ENCODE measurements around the gene POC1B. TPM values are rescaled to one million over a fixed set of nuclear protein-coding genes. Genes with fewer than 3 reads are reported as not detected.

Gene POC1B
- polyA plus RNA-seq, 1 donor from 2014 or later: 10.0 TPM

DNA sequence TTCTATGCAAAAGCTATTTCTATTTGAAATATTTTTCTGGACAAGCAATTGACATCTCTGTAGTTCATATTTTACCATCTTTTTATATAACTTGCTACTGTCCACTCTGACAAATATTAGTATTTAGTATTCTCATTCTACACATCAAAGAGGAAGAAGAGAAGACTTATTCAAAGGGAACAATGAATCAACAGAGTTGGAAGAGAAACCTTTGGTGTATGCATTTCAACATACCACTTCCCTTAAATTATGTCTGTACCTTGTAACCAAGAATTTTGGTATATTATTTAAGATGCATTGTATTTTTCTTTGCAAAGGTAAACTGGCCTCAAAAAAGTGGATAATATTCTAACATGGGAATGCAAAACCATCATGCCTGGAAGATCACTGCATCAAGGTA, 101.5 kb downstream of the POC1B start:
- Histone ChIP-seq H3K4me2 (ENCODE audit: low read length) (no peak overlapping the region), H3K27ac (ENCODE audit: low read length) (no peak overlapping the region), H3F3A (ENCODE audit: insufficient read depth, low read length, poor library complexity, severe bottlenecking) (no peaks in the 10 kb centered on the region), H3K79me2 (replicated peaks; ENCODE audit: insufficient read depth, low read length) (no peaks in the 10 kb centered on the region), H3K9ac (ENCODE audit: low read length) (no peak overlapping the region), H3K27me3 (ENCODE audit: insufficient read depth, low read depth, low read length) (no peaks in the 10 kb centered on the region), H3K36me3 (ENCODE audit: insufficient read depth, low read length) (no peaks in the 10 kb centered on the region), H3K9me2 (ENCODE audit: insufficient read depth, low read length) (no peaks in the 10 kb centered on the region), H2AFZ (ENCODE audit: low read depth, low read length) (no peak overlapping the region), H4K20me1 (ENCODE audit: insufficient read depth) (no peaks in the 10 kb centered on the region), H3K4me3 (ENCODE audit: low read length) (no peak overlapping the region), H3K9me3 (ENCODE audit: low read length) (no peaks in the 10 kb centered on the region)
- no peak for TF ChIP-seq MXI1 (conservative IDR thresholded peaks at IDR 0.05; ENCODE audit: poor library complexity, severe bottlenecking)
- no peak for TF ChIP-seq POLR2AphosphoS5 (IDR thresholded peaks at IDR 0.05)
- no peak for TF ChIP-seq SMC3 (conservative IDR thresholded peaks at IDR 0.05; ENCODE audit: poor library complexity)
- no peak for TF ChIP-seq EP300 (conservative IDR thresholded peaks at IDR 0.05; ENCODE audit: poor library complexity, severe bottlenecking)
- TF ChIP-seq, protein P1, sequence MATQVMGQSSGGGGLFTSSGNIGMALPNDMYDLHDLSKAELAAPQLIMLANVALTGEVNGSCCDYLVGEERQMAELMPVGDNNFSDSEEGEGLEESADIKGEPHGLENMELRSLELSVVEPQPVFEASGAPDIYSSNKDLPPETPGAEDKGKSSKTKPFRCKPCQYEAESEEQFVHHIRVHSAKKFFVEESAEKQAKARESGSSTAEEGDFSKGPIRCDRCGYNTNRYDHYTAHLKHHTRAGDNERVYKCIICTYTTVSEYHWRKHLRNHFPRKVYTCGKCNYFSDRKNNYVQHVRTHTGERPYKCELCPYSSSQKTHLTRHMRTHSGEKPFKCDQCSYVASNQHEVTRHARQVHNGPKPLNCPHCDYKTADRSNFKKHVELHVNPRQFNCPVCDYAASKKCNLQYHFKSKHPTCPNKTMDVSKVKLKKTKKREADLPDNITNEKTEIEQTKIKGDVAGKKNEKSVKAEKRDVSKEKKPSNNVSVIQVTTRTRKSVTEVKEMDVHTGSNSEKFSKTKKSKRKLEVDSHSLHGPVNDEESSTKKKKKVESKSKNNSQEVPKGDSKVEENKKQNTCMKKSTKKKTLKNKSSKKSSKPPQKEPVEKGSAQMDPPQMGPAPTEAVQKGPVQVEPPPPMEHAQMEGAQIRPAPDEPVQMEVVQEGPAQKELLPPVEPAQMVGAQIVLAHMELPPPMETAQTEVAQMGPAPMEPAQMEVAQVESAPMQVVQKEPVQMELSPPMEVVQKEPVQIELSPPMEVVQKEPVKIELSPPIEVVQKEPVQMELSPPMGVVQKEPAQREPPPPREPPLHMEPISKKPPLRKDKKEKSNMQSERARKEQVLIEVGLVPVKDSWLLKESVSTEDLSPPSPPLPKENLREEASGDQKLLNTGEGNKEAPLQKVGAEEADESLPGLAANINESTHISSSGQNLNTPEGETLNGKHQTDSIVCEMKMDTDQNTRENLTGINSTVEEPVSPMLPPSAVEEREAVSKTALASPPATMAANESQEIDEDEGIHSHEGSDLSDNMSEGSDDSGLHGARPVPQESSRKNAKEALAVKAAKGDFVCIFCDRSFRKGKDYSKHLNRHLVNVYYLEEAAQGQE (IDR thresholded peaks at IDR 0.05; ENCODE audit: borderline replicate concordance): no peak
- TF ChIP-seq RAD21 (conservative IDR thresholded peaks at IDR 0.05): no peak
- TF ChIP-seq CTCF (IDR thresholded peaks at IDR 0.05; ENCODE audit: poor library complexity, severe bottlenecking): no peak
- TF ChIP-seq TAF1 (IDR thresholded peaks at IDR 0.05; ENCODE audit: low read depth): no peak
- TF ChIP-seq EZH2 (IDR thresholded peaks at IDR 0.05; ENCODE audit: borderline replicate concordance, insufficient read depth, low read length, poor library complexity, severe bottlenecking): no peak

- no peaks in the 10 kb centered on the region for H3K9me2 ChIP-seq (ENCODE audit: insufficient read depth, low read length)
- no peak overlapping the region for H3K4me3 ChIP-seq (ENCODE audit: low read length)
- TF ChIP-seq TAF1 (IDR thresholded peaks at IDR 0.05; ENCODE audit: low read depth): no peak
- TF ChIP-seq CTCF (IDR thresholded peaks at IDR 0.05; ENCODE audit: poor library complexity, severe bottlenecking): peak; percentile 47
- TF ChIP-seq MXI1 (conservative IDR thresholded peaks at IDR 0.05; ENCODE audit: poor library complexity, severe bottlenecking): no peak
- TF ChIP-seq EP300 (conservative IDR thresholded peaks at IDR 0.05; ENCODE audit: poor library complexity, severe bottlenecking): peak; percentile 81
- TF ChIP-seq, protein P1 (IDR thresholded peaks at IDR 0.05; ENCODE audit: borderline replicate concordance): no peak
- TF ChIP-seq RAD21 (conservative IDR thresholded peaks at IDR 0.05): no peak
- peak; percentile 27 for TF ChIP-seq SMC3 (conservative IDR thresholded peaks at IDR 0.05; ENCODE audit: poor library complexity)
- TF ChIP-seq EZH2 (IDR thresholded peaks at IDR 0.05; ENCODE audit: borderline replicate concordance, insufficient read depth, low read length, poor library complexity, severe bottlenecking): no peak
- TF ChIP-seq POLR2AphosphoS5 (IDR thresholded peaks at IDR 0.05): peak; percentile 30
- H2AFZ ChIP-seq (ENCODE audit: low read depth, low read length): no peak overlapping the region
- H3K79me2 ChIP-seq (replicated peaks; ENCODE audit: insufficient read depth, low read length): no peaks in the 10 kb centered on the region
- no peaks in the 10 kb centered on the region for H3K9me3 ChIP-seq (ENCODE audit: low read length)
- H3K4me2 ChIP-seq (ENCODE audit: low read length): no peak overlapping the region
- H3K36me3 ChIP-seq (ENCODE audit: insufficient read depth, low read length): no peaks in the 10 kb centered on the region
- H3K9ac ChIP-seq (ENCODE audit: low read length): no peak overlapping the region
- no peaks in the 10 kb centered on the region for H4K20me1 ChIP-seq (ENCODE audit: insufficient read depth)
- no peaks in the 10 kb centered on the region for H3F3A ChIP-seq (ENCODE audit: insufficient read depth, low read length, poor library complexity, severe bottlenecking)
- H3K27me3 ChIP-seq (ENCODE audit: insufficient read depth, low read depth, low read length): no peaks in the 10 kb centered on the region
- peak overlapping the region; percentile 10 for H3K27ac ChIP-seq (ENCODE audit: low read length)
Observed at GRCh38 chr12:89421092-89421835, 104.6 kb downstream of the POC1B start.

Measured in neural cell (in vitro differentiated cells).